NB4 (cell line): ENCODE data around the gene ARHGEF5.
"Not testable (repeated sequence)": the region's sequence is repeated elsewhere in the genome, so short reads cannot be mapped to it uniquely, and the experiment has no call there.

Experiments
- DNase-seq: peaks from one replicate; pipeline ENCODE4 v3.0.0; 2010; ENCODE audit warnings: low read depth
- H3K4me3 ChIP-seq: one replicate; pipeline ENCODE4 v1.5.1; 2011; ENCODE audit warnings: mild to moderate bottlenecking, low read depth, low read length, moderate library complexity
- MAX ChIP-seq: IDR thresholded peaks from 2 replicates; pipeline ENCODE4 v1.6.1; 2011; ENCODE audit warnings: low read depth, low read length
- MYC ChIP-seq: IDR thresholded peaks from 2 replicates; pipeline ENCODE4 v1.6.1; 2011; ENCODE audit warnings: low read depth, low read length
- POLR2A ChIP-seq: IDR thresholded peaks from 2 replicates; pipeline ENCODE4 v1.6.1; 2011; ENCODE audit warnings: mild to moderate bottlenecking; ENCODE audit not compliant: insufficient read length; ENCODE audit errors: extremely low read depth
- TF ChIP-seq, protein P1 (sequence below): IDR thresholded peaks from one replicate; pipeline ENCODE4 v1.5.1; 2012; ENCODE audit warnings: low read depth, low read length

ARHGEF5 gene

DNA sequence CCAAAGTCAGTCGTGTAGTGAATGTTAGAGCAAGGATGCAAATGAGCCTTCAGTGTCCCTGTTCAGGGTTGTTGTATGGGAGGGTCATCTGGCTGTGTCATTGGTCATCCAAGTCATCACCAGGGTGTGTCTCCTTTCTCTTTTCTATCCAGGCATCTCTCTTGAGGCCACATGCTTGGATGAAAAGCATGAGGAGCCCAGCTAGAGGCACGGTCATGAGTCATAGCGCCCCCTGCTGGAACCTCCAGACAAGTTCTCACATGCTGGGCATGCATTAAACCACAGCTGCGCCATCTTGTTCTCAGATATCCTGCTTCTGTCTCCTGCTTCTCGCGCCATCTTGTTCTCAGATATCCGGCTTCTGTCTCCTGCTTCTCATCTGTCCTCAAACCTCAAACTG is 14.0 kb downstream of the ARHGEF5 start:
- DNase-seq, H3K4me3 ChIP-seq: not testable (repeated sequence)

DNA sequence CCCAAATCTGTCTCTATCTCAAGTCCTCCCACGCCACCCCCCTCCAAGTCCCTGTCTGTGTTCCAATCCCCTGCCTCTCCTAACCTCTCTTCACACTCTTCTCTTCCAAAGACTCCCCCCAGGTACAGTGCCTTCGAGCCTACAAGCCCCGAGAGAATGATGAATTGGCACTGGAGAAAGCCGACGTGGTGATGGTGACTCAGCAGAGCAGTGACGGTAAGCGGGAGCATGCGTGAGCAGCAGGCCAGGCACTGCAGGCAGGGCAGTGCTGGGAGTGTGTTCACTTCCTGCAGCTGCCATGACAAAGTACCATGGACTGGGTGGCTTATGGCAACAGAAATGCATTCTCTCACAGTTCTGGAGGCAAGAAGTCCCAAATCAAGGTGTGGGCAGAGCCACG is 23.4 kb downstream of the ARHGEF5 start:
- no peak overlapping the region for H3K4me3 ChIP-seq
- TF ChIP-seq, protein P1, sequence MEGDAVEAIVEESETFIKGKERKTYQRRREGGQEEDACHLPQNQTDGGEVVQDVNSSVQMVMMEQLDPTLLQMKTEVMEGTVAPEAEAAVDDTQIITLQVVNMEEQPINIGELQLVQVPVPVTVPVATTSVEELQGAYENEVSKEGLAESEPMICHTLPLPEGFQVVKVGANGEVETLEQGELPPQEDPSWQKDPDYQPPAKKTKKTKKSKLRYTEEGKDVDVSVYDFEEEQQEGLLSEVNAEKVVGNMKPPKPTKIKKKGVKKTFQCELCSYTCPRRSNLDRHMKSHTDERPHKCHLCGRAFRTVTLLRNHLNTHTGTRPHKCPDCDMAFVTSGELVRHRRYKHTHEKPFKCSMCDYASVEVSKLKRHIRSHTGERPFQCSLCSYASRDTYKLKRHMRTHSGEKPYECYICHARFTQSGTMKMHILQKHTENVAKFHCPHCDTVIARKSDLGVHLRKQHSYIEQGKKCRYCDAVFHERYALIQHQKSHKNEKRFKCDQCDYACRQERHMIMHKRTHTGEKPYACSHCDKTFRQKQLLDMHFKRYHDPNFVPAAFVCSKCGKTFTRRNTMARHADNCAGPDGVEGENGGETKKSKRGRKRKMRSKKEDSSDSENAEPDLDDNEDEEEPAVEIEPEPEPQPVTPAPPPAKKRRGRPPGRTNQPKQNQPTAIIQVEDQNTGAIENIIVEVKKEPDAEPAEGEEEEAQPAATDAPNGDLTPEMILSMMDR, result no peak
- TF ChIP-seq MYC (no peak), POLR2A (no peak), MAX (no peak)
- no peak for DNase-seq

GRCh38 chr7:144379776-144380384 is 24.7 kb downstream of the ARHGEF5 start:
- DNase-seq, result no peak
- TF ChIP-seq POLR2A (no peak), MYC (no peak), MAX (no peak)
- TF ChIP-seq, protein P1, result no peak
- H3K4me3 ChIP-seq, result no peak overlapping the region

GRCh38 chr7:144384071-144384470 is 28.9 kb downstream of the ARHGEF5 start:
- DNase-seq, result no peak
- TF ChIP-seq POLR2A (no peak), MYC (no peak), MAX (no peak)
- TF ChIP-seq, protein P1, result no peak

GRCh38 chr7:144384555-144385245 is 29.5 kb downstream of the ARHGEF5 start:
- no peak for TF ChIP-seq POLR2A
- TF ChIP-seq, protein P1, result no peak
- no peak for TF ChIP-seq MAX
- no peak for TF ChIP-seq MYC
- H3K4me3 ChIP-seq, result no peak overlapping the region
- DNase-seq, result no peak

More at GRCh38 chr7:144384071-144384470, 28.9 kb downstream of the ARHGEF5 start:
- H3K4me3 ChIP-seq, result no peak overlapping the region

- TF ChIP-seq, protein P1, result no peak
- TF ChIP-seq MYC (no peak), POLR2A (no peak), MAX (no peak)
- no peak for DNase-seq
- H3K4me3 ChIP-seq, result no peak overlapping the region
Observed at GRCh38 chr7:144386741-144387140, 31.5 kb downstream of the ARHGEF5 start.
